A549 (cell line): Measurements from ENCODE around the gene CAP2.

Experiments used
- CTCF ChIP-seq: fragments of >200 bp; sonication (Bioruptor Twin); formaldehyde crosslinking; IDR thresholded peaks from 3 replicates; pipeline ENCODE4 v1.5.1; 2016
- POLR2AphosphoS2 ChIP-seq: conservative IDR thresholded peaks from 2 replicates; pipeline ENCODE4 v1.6.1; 2012; ENCODE audit warnings: low read length, improper control_type of control experiment, inconsistent platforms

GRCh38 chr6:17475606-17476244 is 82.3 kb downstream of the CAP2 start:
- TF ChIP-seq CTCF (no peak), POLR2AphosphoS2 (no peak)
